Measurements from ENCODE around the gene TRIM2.

Gene TRIM2

DNA sequence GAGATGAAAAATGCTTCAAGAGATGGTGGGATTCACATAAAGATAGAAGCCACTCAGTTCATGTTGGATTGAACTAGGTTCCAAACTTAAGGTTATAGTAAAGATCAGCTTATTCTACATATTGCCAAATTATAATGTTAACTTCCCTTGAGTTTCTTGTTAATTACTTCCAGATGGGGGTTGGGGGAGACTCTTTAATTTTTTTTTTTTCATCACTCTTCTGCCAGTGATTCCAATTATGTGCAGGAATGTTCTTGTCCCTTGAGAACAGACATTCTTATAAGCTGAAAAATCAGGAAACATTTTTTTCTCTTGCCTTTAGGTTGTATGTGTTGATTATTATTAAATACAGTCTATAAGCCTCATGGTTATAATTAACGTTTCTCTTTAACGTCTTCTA, 170.2 kb downstream of the TRIM2 start:
- no peak overlapping the region for H3K27ac ChIP-seq (ENCODE audit: low read depth, low read length)

DNA sequence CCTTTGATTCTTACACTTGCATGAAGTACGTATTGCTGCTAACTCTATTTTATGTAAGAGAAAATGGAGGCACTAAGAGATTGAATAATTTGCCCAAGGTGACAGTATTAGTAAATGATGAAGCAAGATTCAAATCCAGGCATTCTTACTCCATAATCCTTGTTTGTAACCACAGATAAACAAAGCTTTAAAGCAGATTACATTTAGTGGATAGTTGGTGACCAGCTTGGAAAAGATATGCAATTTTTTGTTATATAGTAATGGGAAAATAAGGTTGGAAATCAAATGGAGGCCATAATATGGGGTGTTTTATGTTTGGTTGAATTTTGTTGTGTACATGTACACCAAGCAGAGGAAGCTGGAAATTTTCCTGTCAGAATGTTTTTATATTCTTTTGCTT, 171.1 kb downstream of the TRIM2 start:
- no peak overlapping the region for H3K9ac ChIP-seq (ENCODE audit: low read depth, low read length)
- H3K27ac ChIP-seq (ENCODE audit: low read depth, low read length), result no peak overlapping the region
- no peaks in the 10 kb centered on the region for H3K4me1 ChIP-seq (ENCODE audit: control insufficient read depth, insufficient read depth, low read length)

More for the DNA sequence above, 170.2 kb downstream of the TRIM2 start:
- H3K27me3 ChIP-seq (ENCODE audit: control insufficient read depth, insufficient read depth, low read length), result no peaks in the 10 kb centered on the region
- no peaks in the 10 kb centered on the region for H3K4me1 ChIP-seq (ENCODE audit: control insufficient read depth, insufficient read depth, low read length)
- H3K4me3 ChIP-seq (ENCODE audit: low read depth, low read length), result no peak overlapping the region
- H3K9me3 ChIP-seq (ENCODE audit: control insufficient read depth, insufficient read depth, low read length), result no peaks in the 10 kb centered on the region
- H3K9ac ChIP-seq (ENCODE audit: low read depth, low read length), result no peak overlapping the region
- peaks cover 28% of the 10 kb centered on the region for H3K36me3 ChIP-seq (ENCODE audit: control insufficient read depth, insufficient read depth, low read length)

GRCh38 chr4:153383131-153383530, 178.9 kb downstream of the TRIM2 start:
- Histone ChIP-seq H3K27ac (ENCODE audit: low read depth, low read length) (no peak overlapping the region), H3K36me3 (ENCODE audit: control insufficient read depth, insufficient read depth, low read length) (no peaks in the 10 kb centered on the region)

More for the DNA sequence above, 171.1 kb downstream of the TRIM2 start:
- H3K4me3 ChIP-seq (ENCODE audit: low read depth, low read length), result no peak overlapping the region
- H3K36me3 ChIP-seq (ENCODE audit: control insufficient read depth, insufficient read depth, low read length), result peaks cover 19% of the 10 kb centered on the region
- H3K27me3 ChIP-seq (ENCODE audit: control insufficient read depth, insufficient read depth, low read length), result no peaks in the 10 kb centered on the region
- H3K9me3 ChIP-seq (ENCODE audit: control insufficient read depth, insufficient read depth, low read length), result no peaks in the 10 kb centered on the region

DNA sequence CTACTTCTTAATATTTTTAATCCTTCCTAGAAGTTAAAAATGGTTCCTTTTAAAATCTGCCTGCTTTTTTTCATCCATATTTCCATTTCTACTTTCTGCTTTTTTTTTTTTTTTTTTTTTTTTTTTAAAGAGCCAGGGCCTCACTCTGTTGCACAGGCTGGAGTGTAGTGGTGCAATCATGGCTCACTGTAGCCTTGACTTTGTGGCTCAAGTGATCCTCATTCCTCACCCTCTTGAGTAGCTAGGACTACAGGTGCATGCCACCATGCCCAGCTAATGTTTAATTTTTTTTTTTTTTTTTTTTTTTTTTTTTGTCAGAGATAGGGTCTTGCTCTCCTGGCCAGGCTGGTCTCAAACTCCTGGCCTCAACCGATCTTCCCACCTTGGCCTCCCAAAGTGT, 179.9 kb downstream of the TRIM2 start:
- no peaks in the 10 kb centered on the region for H3K36me3 ChIP-seq (ENCODE audit: control insufficient read depth, insufficient read depth, low read length)
- no peak overlapping the region for H3K9ac ChIP-seq (ENCODE audit: low read depth, low read length)
- no peaks in the 10 kb centered on the region for H3K9me3 ChIP-seq (ENCODE audit: control insufficient read depth, insufficient read depth, low read length)
- H3K27me3 ChIP-seq (ENCODE audit: control insufficient read depth, insufficient read depth, low read length), result no peaks in the 10 kb centered on the region
- no peak overlapping the region for H3K27ac ChIP-seq (ENCODE audit: low read depth, low read length)
- H3K4me1 ChIP-seq (ENCODE audit: control insufficient read depth, insufficient read depth, low read length), result no peaks in the 10 kb centered on the region
- H3K4me3 ChIP-seq (ENCODE audit: low read depth, low read length), result no peak overlapping the region

More at GRCh38 chr4:153383131-153383530, 178.9 kb downstream of the TRIM2 start:
- no peaks in the 10 kb centered on the region for H3K4me1 ChIP-seq (ENCODE audit: control insufficient read depth, insufficient read depth, low read length)
- no peak overlapping the region for H3K9ac ChIP-seq (ENCODE audit: low read depth, low read length)
- no peaks in the 10 kb centered on the region for H3K27me3 ChIP-seq (ENCODE audit: control insufficient read depth, insufficient read depth, low read length)
- H3K4me3 ChIP-seq (ENCODE audit: low read depth, low read length), result no peak overlapping the region
- H3K9me3 ChIP-seq (ENCODE audit: control insufficient read depth, insufficient read depth, low read length), result no peaks in the 10 kb centered on the region

DNA sequence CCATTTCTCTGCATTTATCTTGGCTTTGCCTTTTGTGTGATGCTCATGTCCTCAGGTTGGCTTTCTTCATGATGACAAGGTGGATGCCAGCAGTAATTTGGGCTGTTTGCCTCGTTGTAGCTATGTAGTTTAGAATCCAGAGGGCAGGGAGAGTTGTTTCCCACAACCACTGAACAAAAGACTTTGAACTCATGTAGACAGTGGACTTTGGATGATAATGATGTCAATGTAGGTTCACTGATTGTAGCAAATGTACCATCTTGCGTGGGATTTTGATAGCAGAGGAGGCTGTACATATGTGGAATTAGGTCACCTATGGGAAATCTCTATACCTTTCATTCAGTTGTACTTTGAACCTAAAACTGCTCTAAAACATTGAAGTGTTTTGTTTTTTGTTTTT, 181.5 kb downstream of the TRIM2 start:
- Histone ChIP-seq H3K4me1 (ENCODE audit: control insufficient read depth, insufficient read depth, low read length) (no peaks in the 10 kb centered on the region), H3K27ac (ENCODE audit: low read depth, low read length) (no peak overlapping the region)

GRCh38 chr4:153387981-153388380, 183.7 kb downstream of the TRIM2 start:
- H3K4me3 ChIP-seq (ENCODE audit: low read depth, low read length), result no peak overlapping the region
- H3K4me1 ChIP-seq (ENCODE audit: control insufficient read depth, insufficient read depth, low read length), result no peaks in the 10 kb centered on the region
- H3K9me3 ChIP-seq (ENCODE audit: control insufficient read depth, insufficient read depth, low read length), result no peaks in the 10 kb centered on the region
- no peak overlapping the region for H3K9ac ChIP-seq (ENCODE audit: low read depth, low read length)
- no peaks in the 10 kb centered on the region for H3K36me3 ChIP-seq (ENCODE audit: control insufficient read depth, insufficient read depth, low read length)
- H3K27me3 ChIP-seq (ENCODE audit: control insufficient read depth, insufficient read depth, low read length), result no peaks in the 10 kb centered on the region
- no peak overlapping the region for H3K27ac ChIP-seq (ENCODE audit: low read depth, low read length)

More for the DNA sequence above, 181.5 kb downstream of the TRIM2 start:
- no peaks in the 10 kb centered on the region for H3K9me3 ChIP-seq (ENCODE audit: control insufficient read depth, insufficient read depth, low read length)
- no peak overlapping the region for H3K4me3 ChIP-seq (ENCODE audit: low read depth, low read length)
- H3K36me3 ChIP-seq (ENCODE audit: control insufficient read depth, insufficient read depth, low read length), result no peaks in the 10 kb centered on the region
- no peaks in the 10 kb centered on the region for H3K27me3 ChIP-seq (ENCODE audit: control insufficient read depth, insufficient read depth, low read length)
- no peak overlapping the region for H3K9ac ChIP-seq (ENCODE audit: low read depth, low read length)

Data from HUES48 (cell line).